ENCODE data around the gene HOXD12. TPM values are rescaled to one million over a fixed set of nuclear protein-coding genes. Genes with fewer than 3 reads are reported as not detected.

HOXD12 gene
- total RNA-seq, 2 donors from 2014 or later: 0.36 TPM; not detected in 1

GRCh38 chr2:176085861-176086771 is 13.5 kb upstream of the HOXD12 start:
- 5% methylated on average over 40 of the region's 46 CpGs for WGBS
- Histone ChIP-seq H3K27me3 (replicated peaks; ENCODE audit: insufficient read depth) (peaks cover 27% of the 10 kb centered on the region), H3K4me1 (replicated peaks) (no peaks in the 10 kb centered on the region), H3K9me3 (no peaks in the 10 kb centered on the region), H3K36me3 (no peaks in the 10 kb centered on the region), H3K27ac (peak overlapping the region; percentile 77 to 82), H3K4me3 (peak overlapping the region; percentile 26 to 33)
- no peak for DNase-seq (ENCODE audit: low spot score)
- TF ChIP-seq POLR2AphosphoS5 (IDR thresholded peaks at IDR 0.05): peak; percentile 20
- peak; percentile 19 to 57 (median 44) for TF ChIP-seq CTCF (IDR thresholded peaks at IDR 0.05)
- no peak for TF ChIP-seq POLR2A (IDR thresholded peaks at IDR 0.05)
- intact Hi-C loops (cut with DNase I): loop anchor here (2.0 to 5.0 kb wide), 3 partner anchors 395 to 834 kb away; no protein-coding TSS in a partner anchor

- no peaks in the 10 kb centered on the region for H3K9me3 ChIP-seq
- peaks cover 23% of the 10 kb centered on the region for H3K27me3 ChIP-seq (replicated peaks; ENCODE audit: insufficient read depth)
- no peaks in the 10 kb centered on the region for H3K4me1 ChIP-seq (replicated peaks)
- intact Hi-C loops (cut with DNase I): loop anchor here (2.0 to 5.0 kb wide), 3 partner anchors 397 to 835 kb away; no protein-coding TSS in a partner anchor
- TF ChIP-seq POLR2AphosphoS5 (IDR thresholded peaks at IDR 0.05) (no peak), CTCF (IDR thresholded peaks at IDR 0.05) (no peak), POLR2A (IDR thresholded peaks at IDR 0.05) (no peak)
- DNase-seq (ENCODE audit: low spot score): no peak
- no peaks in the 10 kb centered on the region for H3K36me3 ChIP-seq
- H3K4me3 ChIP-seq: peak overlapping the region; percentile 10 to 21
- WGBS: 56% methylated on average over 29 of the region's 29 CpGs
- peak overlapping the region; percentile 67 to 70 for H3K27ac ChIP-seq
These were observed 12.1 kb upstream of the HOXD12 start for GRCh38 chr2:176087330-176088047.

GRCh38 chr2:176088048-176088936 is 11.3 kb upstream of the HOXD12 start:
- intact Hi-C loops (cut with DNase I): loop anchor here (5.0 kb wide), 2 partner anchors 721 to 836 kb away; no protein-coding TSS in a partner anchor
- peak; percentile 26 to 70 (median 56) for TF ChIP-seq CTCF (IDR thresholded peaks at IDR 0.05)
- TF ChIP-seq POLR2A (IDR thresholded peaks at IDR 0.05): no peak
- peak; percentile 16 for TF ChIP-seq POLR2AphosphoS5 (IDR thresholded peaks at IDR 0.05)
- H3K9me3 ChIP-seq: no peaks in the 10 kb centered on the region
- DNase-seq (ENCODE audit: low spot score): no peak
- peak overlapping the region; percentile 10 to 21 for H3K4me3 ChIP-seq
- 8% methylated on average over 47 of the region's 49 CpGs for WGBS
- peak overlapping the region; percentile 67 to 70 for H3K27ac ChIP-seq
- H3K27me3 ChIP-seq (replicated peaks; ENCODE audit: insufficient read depth): peaks cover 16% of the 10 kb centered on the region
- H3K36me3 ChIP-seq: no peaks in the 10 kb centered on the region
- H3K4me1 ChIP-seq (replicated peaks): no peaks in the 10 kb centered on the region

- TF ChIP-seq CTCF (IDR thresholded peaks at IDR 0.05) (no peak), POLR2A (IDR thresholded peaks at IDR 0.05) (no peak), POLR2AphosphoS5 (IDR thresholded peaks at IDR 0.05) (no peak)
- whole genome bisulfite sequencing: 38% methylated on average over 6 of the region's 6 CpGs
- no peaks in the 10 kb centered on the region for H3K4me1 ChIP-seq (replicated peaks)
- H3K36me3 ChIP-seq: no peaks in the 10 kb centered on the region
- no peak overlapping the region for H3K4me3 ChIP-seq
- H3K9me3 ChIP-seq: no peaks in the 10 kb centered on the region
- no peak for DNase-seq (ENCODE audit: low spot score)
- peaks cover 16% of the 10 kb centered on the region for H3K27me3 ChIP-seq (replicated peaks; ENCODE audit: insufficient read depth)
- intact Hi-C loops (cut with DNase I): loop anchor here (5.0 kb wide), 2 partner anchors 722 to 837 kb away; no protein-coding TSS in a partner anchor
- H3K27ac ChIP-seq: peak overlapping the region; percentile 67 to 70
These were observed 10.4 kb upstream of the HOXD12 start for GRCh38 chr2:176088937-176089842.

Data from prostate gland (tissue), 2 donors.